IMR-90 (cell line): Measurements from ENCODE around the gene CPA3. TPM values are rescaled to one million over a fixed set of nuclear protein-coding genes. Genes with fewer than 3 reads are reported as not detected.

Experiments
- ATAC-seq: fragments of 200-7000 bp; cut with Tn5 transposase; 2 replicates; pipeline ENCODE4 v1.9.1; 2020; ENCODE audit warnings: low read depth, mild to moderate bottlenecking, moderate library complexity
- BruUV-seq: library from RNA; stranded (reverse); fragments of 400-500 nt; replicated peaks from 2 replicates; lab custom pipeline; 2021; lab: Mats Ljungman, UMichigan
- CTCF ChIA-PET: fragments of 300-600 bp; formaldehyde crosslinking; extraction: SDS; loops from one replicate; lab custom pipeline; 2021; ENCODE audit warnings: antibody characterized with exemption; lab: Yijun Ruan, JAX
- POLR2A ChIA-PET: fragments of 300-600 bp; sonication (Branson Sonifier 250); formaldehyde crosslinking; loops from one replicate; lab custom pipeline; 2022; ENCODE audit warnings: antibody characterized with exemption; ENCODE audit not compliant: unreplicated experiment; lab: Charles Lee
- DNase-seq: peaks from one replicate; pipeline ENCODE4 v3.0.0; 2013
- H2AFZ ChIP-seq: replicated peaks from 2 replicates; pipeline ENCODE3; 2013; ENCODE audit warnings: low read length, mild to moderate bottlenecking; ENCODE audit not compliant: poor library complexity
- H2AK5ac ChIP-seq: 2 replicates; pipeline ENCODE4 v1.6.1; 2013; ENCODE audit warnings: low read depth, low read length, inconsistent platforms
- H2AK9ac ChIP-seq: replicated peaks from 2 replicates; pipeline ENCODE3; 2013; ENCODE audit warnings: mild to moderate bottlenecking, low read depth, low read length, moderate library complexity; ENCODE audit not compliant: poor library complexity
- H2BK120ac ChIP-seq: 2 replicates; pipeline ENCODE4 v1.6.1; 2013; ENCODE audit warnings: low read depth, low read length, inconsistent platforms
- H2BK15ac ChIP-seq: 3 replicates; pipeline ENCODE4 v1.6.1; 2013; ENCODE audit warnings: low read depth, low read length, inconsistent platforms
- H2BK20ac ChIP-seq: 2 replicates; pipeline ENCODE4 v1.6.1; 2013; ENCODE audit warnings: low read depth, mild to moderate bottlenecking, inconsistent platforms, low read length, moderate library complexity
- H2BK5ac ChIP-seq: 2 replicates; pipeline ENCODE4 v1.6.1; 2013; ENCODE audit warnings: mild to moderate bottlenecking, low read depth, low read length, inconsistent platforms; ENCODE audit not compliant: poor library complexity, severe bottlenecking
- H3K14ac ChIP-seq: replicated peaks from 2 replicates; pipeline ENCODE4 v1.6.1; 2013; ENCODE audit warnings: low read depth, low read length, inconsistent platforms
- H3K18ac ChIP-seq: 2 replicates; pipeline ENCODE4 v1.6.1; 2013; ENCODE audit warnings: low read depth, low read length, control low read depth
- H3K23ac ChIP-seq: 2 replicates; pipeline ENCODE4 v1.6.1; 2013; ENCODE audit warnings: low read depth, low read length, inconsistent platforms
- H3K27ac ChIP-seq: 2 replicates; pipeline ENCODE4 v1.5.1; 2013; ENCODE audit warnings: mild to moderate bottlenecking, control low read depth, low read length; ENCODE audit not compliant: insufficient read depth
- H3K27me3 ChIP-seq: 2 replicates; pipeline ENCODE4 v1.6.1; 2013; ENCODE audit warnings: low read length; ENCODE audit not compliant: control insufficient read depth, insufficient read depth
- H3K36me3 ChIP-seq: 2 replicates; pipeline ENCODE4 v1.6.1; 2013; ENCODE audit warnings: low read length, mixed read lengths; ENCODE audit not compliant: control insufficient read depth, insufficient read depth
- H3K4ac ChIP-seq: 2 replicates; pipeline ENCODE4 v1.6.1; 2013; ENCODE audit warnings: low read depth, low read length, inconsistent platforms
- H3K4me1 ChIP-seq: 2 replicates; pipeline ENCODE4 v1.6.1; 2013; ENCODE audit warnings: low read length, mixed read lengths; ENCODE audit not compliant: control insufficient read depth, insufficient read depth
- H3K4me2 ChIP-seq: 2 replicates; pipeline ENCODE4 v1.6.1; 2013; ENCODE audit warnings: low read depth, mild to moderate bottlenecking, control low read depth, low read length, moderate library complexity
- H3K4me3 ChIP-seq: 2 replicates; pipeline ENCODE4 v1.5.1; 2013; ENCODE audit warnings: low read depth, mild to moderate bottlenecking, control low read depth, low read length, moderate library complexity; ENCODE audit not compliant: insufficient read depth
- H3K56ac ChIP-seq: 2 replicates; pipeline ENCODE4 v1.6.1; 2013; ENCODE audit warnings: low read length, inconsistent platforms; ENCODE audit not compliant: insufficient read depth; ENCODE audit errors: extremely low read depth
- H3K79me1 ChIP-seq, 2 experiments: 2 replicates each; pipeline ENCODE4 v1.6.1; 2013; ENCODE audit warnings: low read length in 2 of 2, inconsistent platforms in 1 of 2, low read depth in 1 of 2
- H3K9ac ChIP-seq: 2 replicates; pipeline ENCODE4 v1.6.1; 2013; ENCODE audit warnings: low read depth, low read length, control low read depth
- H3K9me1 ChIP-seq: 2 replicates; pipeline ENCODE4 v1.6.1; 2013; ENCODE audit warnings: low read length, inconsistent platforms; ENCODE audit not compliant: insufficient read depth
- H3K9me3 ChIP-seq: 2 replicates; pipeline ENCODE4 v1.6.1; 2013; ENCODE audit warnings: low read length; ENCODE audit not compliant: control insufficient read depth, insufficient read depth
- H4K20me1 ChIP-seq: 2 replicates; pipeline ENCODE4 v1.6.1; 2013; ENCODE audit warnings: low read length, inconsistent platforms; ENCODE audit not compliant: insufficient read depth
- H4K5ac ChIP-seq: 2 replicates; pipeline ENCODE4 v1.6.1; 2013; ENCODE audit warnings: mild to moderate bottlenecking, low read depth, low read length, control low read depth
- H4K8ac ChIP-seq, 2 experiments: 2 replicates each; pipeline ENCODE4 v1.6.1; 2013; ENCODE audit warnings: low read depth in 2 of 2, low read length in 2 of 2, control low read depth in 1 of 2, inconsistent platforms in 1 of 2
- H4K91ac ChIP-seq: 2 replicates; pipeline ENCODE4 v1.6.1; 2013; ENCODE audit warnings: low read depth, low read length, inconsistent platforms; ENCODE audit not compliant: insufficient read depth
- BHLHE40 ChIP-seq: fragments of 150-350 bp; IDR thresholded peaks from 2 replicates; pipeline ENCODE4 v1.6.1; 2016; ENCODE audit warnings: mild to moderate bottlenecking, low read depth, low read length
- CEBPB ChIP-seq: IDR thresholded peaks from 2 replicates; pipeline ENCODE4 v1.6.1; 2012; ENCODE audit warnings: low read depth, low read length, improper control_type of control experiment
- CHD1 ChIP-seq: IDR thresholded peaks from 2 replicates; pipeline ENCODE4 v1.6.1; 2012; ENCODE audit warnings: low read depth, low read length, improper control_type of control experiment
- FOS ChIP-seq: fragments of 150-350 bp; IDR thresholded peaks from 2 replicates; pipeline ENCODE4 v1.6.1; 2016; ENCODE audit warnings: low read depth, low read length
- MAFK ChIP-seq: IDR thresholded peaks from 2 replicates; pipeline ENCODE4 v1.6.1; 2012; ENCODE audit warnings: low read depth, low read length, improper control_type of control experiment
- MAZ ChIP-seq: IDR thresholded peaks from 2 replicates; pipeline ENCODE4 v1.6.1; 2012; ENCODE audit warnings: low read depth, mild to moderate bottlenecking, low read length, improper control_type of control experiment, moderate library complexity, borderline replicate concordance
- MXI1 ChIP-seq: IDR thresholded peaks from 2 replicates; pipeline ENCODE4 v1.6.1; 2012; ENCODE audit warnings: low read depth, mild to moderate bottlenecking, low read length, moderate library complexity, borderline replicate concordance
- NFE2L2 ChIP-seq: fragments of 150-350 bp; IDR thresholded peaks from 2 replicates; pipeline ENCODE4 v1.6.1; 2016; ENCODE audit warnings: low read depth, mild to moderate bottlenecking, low read length
- POLR2A ChIP-seq: IDR thresholded peaks from 2 replicates; pipeline ENCODE4 v1.6.1; 2012; ENCODE audit warnings: mild to moderate bottlenecking, low read depth, low read length
- RAD21 ChIP-seq: IDR thresholded peaks from 2 replicates; pipeline ENCODE4 v1.6.1; 2012; ENCODE audit warnings: low read length, improper control_type of control experiment
- RCOR1 ChIP-seq: IDR thresholded peaks from 2 replicates; pipeline ENCODE4 v1.6.1; 2012; ENCODE audit warnings: mild to moderate bottlenecking, low read length, improper control_type of control experiment; ENCODE audit not compliant: insufficient replicate concordance
- RFX5 ChIP-seq: IDR thresholded peaks from 2 replicates; pipeline ENCODE4 v1.8.0; 2012; ENCODE audit warnings: low read depth, mild to moderate bottlenecking, low read length, moderate library complexity
- SMC3 ChIP-seq: fragments of 150-350 bp; IDR thresholded peaks from 2 replicates; pipeline ENCODE4 v1.6.1; 2016; ENCODE audit warnings: low read depth, mild to moderate bottlenecking, antibody characterized with exemption, low read length, moderate library complexity
- WGBS, 2 experiments: methylation state at CpG; one replicate each; pipeline versions ENCODE4 v1.1.5 to v1.1.7; 2013; ENCODE audit warnings: missing lambda C conversion rate in 2 of 2; ENCODE audit not compliant: insufficient read length in 1 of 2; ENCODE audit errors: extremely low coverage in 2 of 2; 5-methylcytosine and 5-hydroxymethylcytosine counted together
- dilution Hi-C: fragments of 300-500 bp; cut with HindIII; formaldehyde crosslinking; loops from one replicate; pipeline ENCODE4 v1.14.3; 2018; ENCODE audit warnings: low sequenced_read_pairs; ENCODE audit not compliant: unreplicated experiment
- in situ Hi-C: fragments of 300-500 bp; cut with MboI; formaldehyde crosslinking; loops from 3 replicates; pipeline ENCODE4 v1.14.3; 2019; ENCODE audit warnings: low sequenced_read_pairs, inconsistent platforms, mixed read lengths
- intact Hi-C: fragments of 100-400 bp; cut with micrococcal nuclease; formaldehyde crosslinking; loops from 2 replicates; pipeline ENCODE4 v1.10.0; 2022
- polyA plus RNA-seq, 3 experiments: library from polyadenylated mRNA; depleted of rRNA; stranded (reverse); fragments of >200 nt; gene quantifications; 2 replicates each; pipeline ENCODE4 v1.2.3, GENCODE V29; 2012; ENCODE audit warnings: low replicate concordance in 1 of 3
- total RNA-seq: library from RNA; depleted of rRNA; stranded (reverse); fragments of >200 nt; gene quantifications from 2 replicates; pipeline ENCODE4 v1.2.3, GENCODE V29; 2012
- TF ChIP-seq, protein P1 (sequence below): fragments of 150-350 bp; IDR thresholded peaks from 2 replicates; pipeline ENCODE4 v1.6.1; 2017; ENCODE audit warnings: mild to moderate bottlenecking, antibody characterized with exemption, low read length, low read depth
- TF ChIP-seq, protein P2 (sequence below): conservative IDR thresholded peaks from 2 replicates; pipeline ENCODE4 v1.5.1; 2012; ENCODE audit warnings: mild to moderate bottlenecking, low read depth, low read length, improper control_type of control experiment
- TF ChIP-seq, protein P3 (sequence below): fragments of 150-350 bp; IDR thresholded peaks from 2 replicates; pipeline ENCODE4 v1.6.1; 2016; ENCODE audit warnings: low read depth, mild to moderate bottlenecking, low read length, moderate library complexity, borderline replicate concordance

Gene CPA3
- total and polyA plus RNA-seq, 2 of the 4 experiments (the other 2 are of a cell fraction), result 0.07 TPM; not detected in 1

DNA sequence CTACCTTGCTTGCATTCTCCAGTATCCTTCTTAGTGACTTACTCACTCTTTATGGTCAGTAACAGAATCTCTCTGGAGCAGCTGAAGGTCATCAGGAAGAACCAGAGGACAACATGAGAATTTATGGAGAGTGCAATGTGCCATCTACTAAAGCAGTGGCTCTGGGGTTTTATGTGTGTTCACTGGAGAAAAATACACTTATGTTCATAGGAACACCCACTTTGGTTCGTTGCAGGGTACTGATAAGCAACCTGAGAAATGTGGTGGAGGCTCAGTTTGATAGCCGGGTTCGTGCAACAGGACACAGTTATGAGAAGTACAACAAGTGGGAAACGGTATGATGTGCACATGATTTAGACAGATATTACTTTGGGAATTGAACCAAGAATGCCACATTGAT lies 24.6 kb upstream of the CPA3 start:
- Histone ChIP-seq H3K4me2 (no peak overlapping the region), H3K27me3 (peaks cover 3% of the 10 kb centered on the region; the same call in 1 of the 2 replicates), H4K8ac (no peak overlapping the region), H4K91ac (no peak overlapping the region), H2AFZ (no peak overlapping the region), H2AK9ac (no peak overlapping the region), H3K27ac (no peak overlapping the region), H3K79me1 (no peaks in the 10 kb centered on the region), H3K18ac (no peak overlapping the region), H2BK5ac (no peak overlapping the region), H3K23ac (no peak overlapping the region), H3K4ac (no peak overlapping the region), H2BK15ac (no peak overlapping the region), H3K14ac (no peak overlapping the region), H3K9me1 (no peaks in the 10 kb centered on the region; the same call in 1 of the 2 replicates), H2AK5ac (no peak overlapping the region), H2BK20ac (no peak overlapping the region), H2BK120ac (no peak overlapping the region), H4K5ac (no peak overlapping the region), H3K4me3 (no peak overlapping the region), H3K36me3 (no peaks in the 10 kb centered on the region), H3K9me3 (no peaks in the 10 kb centered on the region), H3K4me1 (no peaks in the 10 kb centered on the region), H3K56ac (no peak overlapping the region), H3K9ac (no peak overlapping the region), H4K20me1 (no peaks in the 10 kb centered on the region)
- in situ Hi-C loops, result no loop called here
- no TSS peak for BruUV-seq
- DNase-seq (no peak), ATAC-seq (no peak)
- WGBS, 2 experiments, result 60% methylated on average over 1 of the region's 4 CpGs; no CpG with 5 or more reads in 1 of the 2 experiments
- dilution Hi-C loops, result no loop called here
- ChIA-PET CTCF (no interaction called here), POLR2A (no interaction called here)
- intact Hi-C loops, result no loop called here
- TF ChIP-seq RCOR1 (no peak), MXI1 (no peak), MAZ (no peak), FOS (no peak), RFX5 (no peak), SMC3 (no peak), BHLHE40 (no peak), RAD21 (no peak), POLR2A (no peak), CHD1 (no peak), MAFK (no peak), CEBPB (no peak), NFE2L2 (no peak)
- TF ChIP-seq, protein P1, sequence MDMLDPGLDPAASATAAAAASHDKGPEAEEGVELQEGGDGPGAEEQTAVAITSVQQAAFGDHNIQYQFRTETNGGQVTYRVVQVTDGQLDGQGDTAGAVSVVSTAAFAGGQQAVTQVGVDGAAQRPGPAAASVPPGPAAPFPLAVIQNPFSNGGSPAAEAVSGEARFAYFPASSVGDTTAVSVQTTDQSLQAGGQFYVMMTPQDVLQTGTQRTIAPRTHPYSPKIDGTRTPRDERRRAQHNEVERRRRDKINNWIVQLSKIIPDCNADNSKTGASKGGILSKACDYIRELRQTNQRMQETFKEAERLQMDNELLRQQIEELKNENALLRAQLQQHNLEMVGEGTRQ, result no peak
- TF ChIP-seq, protein P2, sequence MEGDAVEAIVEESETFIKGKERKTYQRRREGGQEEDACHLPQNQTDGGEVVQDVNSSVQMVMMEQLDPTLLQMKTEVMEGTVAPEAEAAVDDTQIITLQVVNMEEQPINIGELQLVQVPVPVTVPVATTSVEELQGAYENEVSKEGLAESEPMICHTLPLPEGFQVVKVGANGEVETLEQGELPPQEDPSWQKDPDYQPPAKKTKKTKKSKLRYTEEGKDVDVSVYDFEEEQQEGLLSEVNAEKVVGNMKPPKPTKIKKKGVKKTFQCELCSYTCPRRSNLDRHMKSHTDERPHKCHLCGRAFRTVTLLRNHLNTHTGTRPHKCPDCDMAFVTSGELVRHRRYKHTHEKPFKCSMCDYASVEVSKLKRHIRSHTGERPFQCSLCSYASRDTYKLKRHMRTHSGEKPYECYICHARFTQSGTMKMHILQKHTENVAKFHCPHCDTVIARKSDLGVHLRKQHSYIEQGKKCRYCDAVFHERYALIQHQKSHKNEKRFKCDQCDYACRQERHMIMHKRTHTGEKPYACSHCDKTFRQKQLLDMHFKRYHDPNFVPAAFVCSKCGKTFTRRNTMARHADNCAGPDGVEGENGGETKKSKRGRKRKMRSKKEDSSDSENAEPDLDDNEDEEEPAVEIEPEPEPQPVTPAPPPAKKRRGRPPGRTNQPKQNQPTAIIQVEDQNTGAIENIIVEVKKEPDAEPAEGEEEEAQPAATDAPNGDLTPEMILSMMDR, result no peak
- TF ChIP-seq, protein P3, sequence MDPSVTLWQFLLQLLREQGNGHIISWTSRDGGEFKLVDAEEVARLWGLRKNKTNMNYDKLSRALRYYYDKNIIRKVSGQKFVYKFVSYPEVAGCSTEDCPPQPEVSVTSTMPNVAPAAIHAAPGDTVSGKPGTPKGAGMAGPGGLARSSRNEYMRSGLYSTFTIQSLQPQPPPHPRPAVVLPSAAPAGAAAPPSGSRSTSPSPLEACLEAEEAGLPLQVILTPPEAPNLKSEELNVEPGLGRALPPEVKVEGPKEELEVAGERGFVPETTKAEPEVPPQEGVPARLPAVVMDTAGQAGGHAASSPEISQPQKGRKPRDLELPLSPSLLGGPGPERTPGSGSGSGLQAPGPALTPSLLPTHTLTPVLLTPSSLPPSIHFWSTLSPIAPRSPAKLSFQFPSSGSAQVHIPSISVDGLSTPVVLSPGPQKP, result no peak
